Tibial nerve (tissue), 4 donors: ENCODE measurements around the gene MAP7D3.

Experiments
- EP300 ChIP-seq, 2 donors: sonication (generic); formaldehyde crosslinking; IDR thresholded peaks; one replicate each; pipeline ENCODE4 v1.6.1; 2017; ENCODE audit warnings: antibody characterized with exemption in 2 of 2, mild to moderate bottlenecking in 1 of 2
- TF ChIP-seq, protein P1 (sequence below), 5 experiments: fragments of 200-600 bp in 3 of 5; fragments of 450-650 bp in 2 of 5; sonication (generic) in 3 of 5; IDR thresholded peaks; one replicate each; pipeline ENCODE4 v1.5.1; 2016 to 2019; ENCODE audit warnings: antibody characterized with exemption in 5 of 5, mild to moderate bottlenecking in 3 of 5, moderate library complexity in 2 of 5

DNA sequence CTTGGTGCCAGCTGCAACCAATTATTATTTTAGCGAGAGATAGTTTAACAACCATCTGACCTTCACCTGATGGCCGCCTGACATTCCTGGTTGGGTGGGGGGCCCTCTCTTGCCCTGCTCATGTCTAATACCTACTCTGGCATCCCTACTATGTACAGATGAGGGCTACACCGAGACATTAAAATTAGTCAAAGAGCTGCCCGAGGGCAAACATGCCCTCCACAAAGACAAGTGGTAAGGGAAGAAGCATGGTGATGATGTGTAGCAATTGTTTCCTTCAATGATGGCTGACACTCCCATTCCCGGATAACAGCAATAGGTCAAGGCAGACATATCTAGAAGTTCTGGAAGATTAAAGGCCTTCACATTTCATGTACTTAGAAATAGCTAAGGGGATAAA lies 49.6 kb downstream of the MAP7D3 start:
- TF ChIP-seq, protein P1, sequence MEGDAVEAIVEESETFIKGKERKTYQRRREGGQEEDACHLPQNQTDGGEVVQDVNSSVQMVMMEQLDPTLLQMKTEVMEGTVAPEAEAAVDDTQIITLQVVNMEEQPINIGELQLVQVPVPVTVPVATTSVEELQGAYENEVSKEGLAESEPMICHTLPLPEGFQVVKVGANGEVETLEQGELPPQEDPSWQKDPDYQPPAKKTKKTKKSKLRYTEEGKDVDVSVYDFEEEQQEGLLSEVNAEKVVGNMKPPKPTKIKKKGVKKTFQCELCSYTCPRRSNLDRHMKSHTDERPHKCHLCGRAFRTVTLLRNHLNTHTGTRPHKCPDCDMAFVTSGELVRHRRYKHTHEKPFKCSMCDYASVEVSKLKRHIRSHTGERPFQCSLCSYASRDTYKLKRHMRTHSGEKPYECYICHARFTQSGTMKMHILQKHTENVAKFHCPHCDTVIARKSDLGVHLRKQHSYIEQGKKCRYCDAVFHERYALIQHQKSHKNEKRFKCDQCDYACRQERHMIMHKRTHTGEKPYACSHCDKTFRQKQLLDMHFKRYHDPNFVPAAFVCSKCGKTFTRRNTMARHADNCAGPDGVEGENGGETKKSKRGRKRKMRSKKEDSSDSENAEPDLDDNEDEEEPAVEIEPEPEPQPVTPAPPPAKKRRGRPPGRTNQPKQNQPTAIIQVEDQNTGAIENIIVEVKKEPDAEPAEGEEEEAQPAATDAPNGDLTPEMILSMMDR (IDR thresholded peaks at IDR 0.05): no peak
- no peak for TF ChIP-seq EP300 (IDR thresholded peaks at IDR 0.05)
